Measurements from ENCODE around the gene ZNF221.

The ZNF221 gene

GRCh38 chr19:44002566-44003460 is 51.8 kb downstream of the ZNF221 start, which contains the start of gene ZNF230:
Gene ZNF230 (plus strand): TSS chr19:44002957. CDS start chr19:44007079, 4,122 bp downstream.
- H3F3A ChIP-seq (ENCODE audit: insufficient read depth, low read length): no peaks in the 10 kb centered on the region
- DNase-seq: peak; percentile 94
- peak within 1 kb of the TSS; percentile 25; the same call in 1 of the 2 replicates for H3K9ac ChIP-seq (ENCODE audit: low read length)
- no peaks in the 10 kb centered on the region for H3K9me3 ChIP-seq (replicated peaks; ENCODE audit: insufficient read depth, low read length)
- H3K27me3 ChIP-seq (replicated peaks; ENCODE audit: insufficient read depth, low read length): no peaks in the 10 kb centered on the region
- H3K4me3 ChIP-seq (ENCODE audit: low read length): peak within 1 kb of the TSS; percentile 84
- no peak within 1 kb of the TSS for H3K27ac ChIP-seq (ENCODE audit: low read length)
- no peak for TF ChIP-seq CTCF (IDR thresholded peaks at IDR 0.05; ENCODE audit: low read length)
- no peak for TF ChIP-seq EZH2phosphoT487 (IDR thresholded peaks at IDR 0.05; ENCODE audit: low read length)
- no peak for TF ChIP-seq EZH2 (optimal IDR thresholded peaks at IDR 0.05; ENCODE audit: low read depth, low read length)
- H3K9me2 ChIP-seq (replicated peaks; ENCODE audit: insufficient read depth, low read length): no peaks in the 10 kb centered on the region
- no peaks in the 10 kb centered on the region for H4K20me1 ChIP-seq (ENCODE audit: insufficient read depth, low read length)
- H3K36me3 ChIP-seq (replicated peaks; ENCODE audit: insufficient read depth, low read length): no peaks in the 10 kb centered on the region
- H2AFZ ChIP-seq (ENCODE audit: low read length): peak within 1 kb of the TSS; percentile 89
- H3K4me2 ChIP-seq (ENCODE audit: low read depth, low read length): peak within 1 kb of the TSS; percentile 80
- no peaks in the 10 kb centered on the region for H3K79me2 ChIP-seq (ENCODE audit: low read length)
- peaks cover 4% of the 10 kb centered on the region; the same call in 1 of the 2 replicates for H3K4me1 ChIP-seq (ENCODE audit: low read length)

GRCh38 chr19:44003461-44004009 is 52.5 kb downstream of the ZNF221 start:
- Histone ChIP-seq H3K79me2 (ENCODE audit: low read length) (no peaks in the 10 kb centered on the region), H3K36me3 (replicated peaks; ENCODE audit: insufficient read depth, low read length) (no peaks in the 10 kb centered on the region), H4K20me1 (ENCODE audit: insufficient read depth, low read length) (no peaks in the 10 kb centered on the region), H3K27ac (ENCODE audit: low read length) (no peak overlapping the region), H3K9me3 (replicated peaks; ENCODE audit: insufficient read depth, low read length) (no peaks in the 10 kb centered on the region), H3K9me2 (replicated peaks; ENCODE audit: insufficient read depth, low read length) (no peaks in the 10 kb centered on the region), H3K9ac (ENCODE audit: low read length) (no peak overlapping the region), H3K4me3 (ENCODE audit: low read length) (peak overlapping the region; percentile 84), H3K4me1 (ENCODE audit: low read length) (peaks cover 4% of the 10 kb centered on the region; the same call in 1 of the 2 replicates), H3K4me2 (ENCODE audit: low read depth, low read length) (peak overlapping the region; percentile 80), H3K27me3 (replicated peaks; ENCODE audit: insufficient read depth, low read length) (no peaks in the 10 kb centered on the region), H3F3A (ENCODE audit: insufficient read depth, low read length) (no peaks in the 10 kb centered on the region), H2AFZ (ENCODE audit: low read length) (peak overlapping the region; percentile 89)
- DNase-seq: peak; percentile 19
- no peak for TF ChIP-seq EZH2phosphoT487 (IDR thresholded peaks at IDR 0.05; ENCODE audit: low read length)
- TF ChIP-seq CTCF (IDR thresholded peaks at IDR 0.05; ENCODE audit: low read length): no peak; the same call in 1 of the 2 replicates
- TF ChIP-seq EZH2 (optimal IDR thresholded peaks at IDR 0.05; ENCODE audit: low read depth, low read length): no peak

DNA sequence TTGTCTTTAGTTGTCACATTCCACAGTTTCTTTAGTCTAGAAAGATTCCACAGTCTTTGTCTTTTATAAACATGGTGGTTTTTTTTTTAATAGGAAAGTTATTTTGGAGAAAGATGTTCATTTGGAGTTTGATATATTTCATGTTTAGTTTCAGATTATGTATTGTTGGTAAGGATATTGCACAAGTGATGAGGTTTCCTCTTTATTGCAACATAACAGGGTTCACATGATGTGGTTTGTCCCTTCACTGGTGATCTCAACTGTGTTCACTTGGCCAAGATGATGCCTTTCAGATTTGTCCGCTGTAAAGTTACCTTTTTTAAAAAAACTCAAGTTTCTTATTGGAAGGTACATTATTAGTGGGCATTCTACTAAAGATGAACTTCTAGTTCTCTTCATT is 54.9 kb downstream of the ZNF221 start:
- H3K27me3 ChIP-seq (replicated peaks; ENCODE audit: insufficient read depth, low read length): no peaks in the 10 kb centered on the region
- no peak overlapping the region for H3K9ac ChIP-seq (ENCODE audit: low read length)
- no peaks in the 10 kb centered on the region for H3K79me2 ChIP-seq (ENCODE audit: low read length)
- no peak overlapping the region for H3K4me2 ChIP-seq (ENCODE audit: low read depth, low read length)
- no peaks in the 10 kb centered on the region for H3K9me3 ChIP-seq (replicated peaks; ENCODE audit: insufficient read depth, low read length)
- H3K27ac ChIP-seq (ENCODE audit: low read length): no peak overlapping the region
- H3K36me3 ChIP-seq (replicated peaks; ENCODE audit: insufficient read depth, low read length): peaks cover 8% of the 10 kb centered on the region
- no peak overlapping the region for H3K4me3 ChIP-seq (ENCODE audit: low read length)
- no peak for DNase-seq
- no peaks in the 10 kb centered on the region for H3F3A ChIP-seq (ENCODE audit: insufficient read depth, low read length)
- H4K20me1 ChIP-seq (ENCODE audit: insufficient read depth, low read length): no peaks in the 10 kb centered on the region
- H3K4me1 ChIP-seq (ENCODE audit: low read length): peaks cover 4% of the 10 kb centered on the region; the same call in 1 of the 2 replicates
- no peaks in the 10 kb centered on the region for H3K9me2 ChIP-seq (replicated peaks; ENCODE audit: insufficient read depth, low read length)
- no peak overlapping the region for H2AFZ ChIP-seq (ENCODE audit: low read length)
- no peak for TF ChIP-seq EZH2phosphoT487 (IDR thresholded peaks at IDR 0.05; ENCODE audit: low read length)
- no peak for TF ChIP-seq CTCF (IDR thresholded peaks at IDR 0.05; ENCODE audit: low read length)
- no peak for TF ChIP-seq EZH2 (optimal IDR thresholded peaks at IDR 0.05; ENCODE audit: low read depth, low read length)
